GM10266 (cell line): ENCODE data around the gene OTOP2.

Source experiments
- DNase-seq: peaks from one replicate; pipeline ENCODE4 v3.0.0; 2012; ENCODE audit errors: extremely low spot score
- CTCF ChIP-seq: IDR thresholded peaks from 2 replicates; pipeline ENCODE4 v1.5.1; 2012; ENCODE audit warnings: mild to moderate bottlenecking, low read depth; ENCODE audit not compliant: control insufficient read depth, insufficient read depth; ENCODE audit errors: missing control alignments

The OTOP2 gene

GRCh38 chr17:74954115-74954514 lies 30.0 kb downstream of the OTOP2 start:
- DNase-seq = no peak
- TF ChIP-seq CTCF = no peak

GRCh38 chr17:74954665-74955421 lies 30.8 kb downstream of the OTOP2 start:
- no peak for DNase-seq
- no peak for TF ChIP-seq CTCF

- no peak for DNase-seq
- no peak for TF ChIP-seq CTCF
Measured at GRCh38 chr17:74956093-74956492, 32.0 kb downstream of the OTOP2 start.

GRCh38 chr17:74957935-74958740 lies 34.1 kb downstream of the OTOP2 start:
- DNase-seq = peak; percentile 88
- TF ChIP-seq CTCF = peak; percentile 93

- DNase-seq = no peak
Measured at GRCh38 chr17:74959826-74960515, 35.9 kb downstream of the OTOP2 start.

GRCh38 chr17:74960570-74961342 lies 36.7 kb downstream of the OTOP2 start:
- DNase-seq = peak; percentile 81
- peak; percentile 81 for TF ChIP-seq CTCF

More at GRCh38 chr17:74959826-74960515, 35.9 kb downstream of the OTOP2 start:
- TF ChIP-seq CTCF = no peak
